Caki2 (cell line): ENCODE data around the gene AGAP1. TPM values are rescaled to one million over a fixed set of nuclear protein-coding genes. Genes with fewer than 3 reads are reported as not detected.

Source experiments
- DNase-seq: peaks from one replicate; pipeline ENCODE4 v3.0.0-alpha.2; 2015; ENCODE audit warnings: low read depth
- in situ Hi-C: cut with HindIII; loops from 2 replicates; pipeline ENCODE4 v1.10.0; 2016; ENCODE audit warnings: low sequenced_read_pairs, low pct_unique_long_range_greater_than_20kb, mixed read lengths
- total RNA-seq: library from RNA; depleted of rRNA; stranded (reverse); fragments of >200 nt; shearing (Covaris generic); gene quantifications from 2 replicates; pipeline ENCODE4 v1.2.3, GENCODE V29; 2014; ENCODE audit warnings: low replicate concordance

AGAP1 gene
- total RNA-seq, 1 experiment from 2014 or later: 5.3 TPM

GRCh38 chr2:235737840-235738239 is 244.0 kb downstream of the AGAP1 start:
- DNase-seq: no peak
- in situ Hi-C loops: no loop called here

GRCh38 chr2:235739704-235740415 is 246.0 kb downstream of the AGAP1 start:
- DNase-seq: no peak

GRCh38 chr2:235740821-235741220 is 247.0 kb downstream of the AGAP1 start:
- in situ Hi-C loops: no loop called here
- DNase-seq: peak; percentile 4

More at GRCh38 chr2:235739704-235740415, 246.0 kb downstream of the AGAP1 start:
- in situ Hi-C loops: no loop called here

GRCh38 chr2:235744161-235744560 is 250.3 kb downstream of the AGAP1 start:
- DNase-seq: no peak
- in situ Hi-C loops: no loop called here

GRCh38 chr2:235745597-235745996 is 251.8 kb downstream of the AGAP1 start:
- no peak for DNase-seq
- in situ Hi-C loops: no loop called here

- DNase-seq: peak; percentile 66
- in situ Hi-C loops: no loop called here
These were observed 252.6 kb downstream of the AGAP1 start for GRCh38 chr2:235746257-235746934.

- DNase-seq: no peak
- in situ Hi-C loops: no loop called here
These were observed 253.3 kb downstream of the AGAP1 start for GRCh38 chr2:235747001-235747785.

- in situ Hi-C loops: no loop called here
- no peak for DNase-seq
These were observed 253.9 kb downstream of the AGAP1 start for GRCh38 chr2:235747786-235748091.

- no peak for DNase-seq
- in situ Hi-C loops: no loop called here
These were observed 255.4 kb downstream of the AGAP1 start for GRCh38 chr2:235749121-235749770.

- in situ Hi-C loops: no loop called here
These were observed 255.9 kb downstream of the AGAP1 start for GRCh38 chr2:235749771-235750160.

GRCh38 chr2:235752846-235753245 is 259.0 kb downstream of the AGAP1 start:
- in situ Hi-C loops: no loop called here
- DNase-seq: no peak

More at GRCh38 chr2:235749771-235750160, 255.9 kb downstream of the AGAP1 start:
- no peak for DNase-seq

- DNase-seq: no peak
- in situ Hi-C loops: no loop called here
These were observed 260.7 kb downstream of the AGAP1 start for GRCh38 chr2:235754357-235755207.

- no peak for DNase-seq
- in situ Hi-C loops: no loop called here
These were observed 262.6 kb downstream of the AGAP1 start for GRCh38 chr2:235756491-235756890.

- DNase-seq: no peak
- in situ Hi-C loops: no loop called here
These were observed 263.4 kb downstream of the AGAP1 start for GRCh38 chr2:235757212-235757611.

GRCh38 chr2:235757640-235758039 is 263.8 kb downstream of the AGAP1 start:
- DNase-seq: no peak
- in situ Hi-C loops: no loop called here

GRCh38 chr2:235762832-235763598 is 269.2 kb downstream of the AGAP1 start:
- in situ Hi-C loops: no loop called here
- no peak for DNase-seq

- in situ Hi-C loops: no loop called here
- DNase-seq: no peak
These were observed 270.0 kb downstream of the AGAP1 start for GRCh38 chr2:235763816-235764215.
